ENCODE measurements around the gene KHDC4.

KHDC4 gene

GRCh38 chr1:155918660-155919059 lies 15.6 kb downstream of the KHDC4 start:
- Histone ChIP-seq H3K27ac (ENCODE audit: low read depth, low read length, severe bottlenecking) (no peak overlapping the region), H3K4me1 (ENCODE audit: control insufficient read depth, insufficient read depth, low read length, poor library complexity, severe bottlenecking) (no peaks in the 10 kb centered on the region), H3K4me3 (ENCODE audit: extremely low read depth, insufficient read depth, low read length, poor library complexity, severe bottlenecking) (no peak overlapping the region), H3K36me3 (ENCODE audit: control insufficient read depth, insufficient read depth, low read length) (peaks cover 99% of the 10 kb centered on the region), H3K9me3 (ENCODE audit: control insufficient read depth, low read length) (no peaks in the 10 kb centered on the region)
- 89 to 95% methylated on average over 3 of the region's 3 CpGs for whole genome bisulfite sequencing, 2 experiments (ENCODE audit: insufficient coverage in 2 of 2)

GRCh38 chr1:155913969-155914757 lies 20.1 kb downstream of the KHDC4 start:
- Histone ChIP-seq H3K9me3 (ENCODE audit: control insufficient read depth, low read length) (no peaks in the 10 kb centered on the region), H3K4me1 (ENCODE audit: control insufficient read depth, insufficient read depth, low read length, poor library complexity, severe bottlenecking) (peaks cover 5% of the 10 kb centered on the region), H3K36me3 (ENCODE audit: control insufficient read depth, insufficient read depth, low read length) (peaks cover 79% of the 10 kb centered on the region), H3K4me3 (ENCODE audit: extremely low read depth, insufficient read depth, low read length, poor library complexity, severe bottlenecking) (no peak overlapping the region), H3K27ac (ENCODE audit: low read depth, low read length, severe bottlenecking) (peak overlapping the region; percentile 50)
- 83% methylated on average over 1 of the region's 6 CpGs; no CpG with 5 or more reads in 1 of the 2 experiments for WGBS, 2 experiments (ENCODE audit: insufficient coverage in 2 of 2)

- H3K4me1 ChIP-seq (ENCODE audit: control insufficient read depth, insufficient read depth, low read length, poor library complexity, severe bottlenecking): peaks cover 5% of the 10 kb centered on the region
- WGBS, 2 experiments (ENCODE audit: insufficient coverage in 2 of 2): 95 to 97% methylated on average over 8 to 11 of the region's 11 CpGs
- H3K36me3 ChIP-seq (ENCODE audit: control insufficient read depth, insufficient read depth, low read length): peaks cover 78% of the 10 kb centered on the region
- H3K4me3 ChIP-seq (ENCODE audit: extremely low read depth, insufficient read depth, low read length, poor library complexity, severe bottlenecking): no peak overlapping the region
- no peaks in the 10 kb centered on the region for H3K9me3 ChIP-seq (ENCODE audit: control insufficient read depth, low read length)
- H3K27ac ChIP-seq (ENCODE audit: low read depth, low read length, severe bottlenecking): peak overlapping the region; percentile 44
These were observed 22.1 kb downstream of the KHDC4 start for GRCh38 chr1:155912056-155912536.

- Histone ChIP-seq H3K4me1 (ENCODE audit: control insufficient read depth, insufficient read depth, low read length, poor library complexity, severe bottlenecking) (peaks cover 5% of the 10 kb centered on the region), H3K9me3 (ENCODE audit: control insufficient read depth, low read length) (no peaks in the 10 kb centered on the region), H3K27ac (ENCODE audit: low read depth, low read length, severe bottlenecking) (peak within 1 kb of the TSS; percentile 44), H3K4me3 (ENCODE audit: extremely low read depth, insufficient read depth, low read length, poor library complexity, severe bottlenecking) (peak within 1 kb of the TSS; percentile 74), H3K36me3 (ENCODE audit: control insufficient read depth, insufficient read depth, low read length) (peaks cover 78% of the 10 kb centered on the region)
- 5 to 10% methylated on average over 17 to 21 of the region's 34 CpGs for WGBS, 2 experiments (ENCODE audit: insufficient coverage in 2 of 2)
These were observed 22.8 kb downstream of the KHDC4 start, which contains the start of gene RIT1 for GRCh38 chr1:155911156-155912055. Gene RIT1, minus strand, starts transcription at chr1:155911349. Its CDS starts 588 bp downstream, at chr1:155910761.

- Histone ChIP-seq H3K4me3 (ENCODE audit: extremely low read depth, insufficient read depth, low read length, poor library complexity, severe bottlenecking) (peak overlapping the region; percentile 74), H3K4me1 (ENCODE audit: control insufficient read depth, insufficient read depth, low read length, poor library complexity, severe bottlenecking) (peaks cover 5% of the 10 kb centered on the region), H3K36me3 (ENCODE audit: control insufficient read depth, insufficient read depth, low read length) (peaks cover 78% of the 10 kb centered on the region), H3K9me3 (ENCODE audit: control insufficient read depth, low read length) (no peaks in the 10 kb centered on the region), H3K27ac (ENCODE audit: low read depth, low read length, severe bottlenecking) (peak overlapping the region; percentile 44)
- 7 to 19% methylated on average over 3 to 4 of the region's 11 CpGs for WGBS, 2 experiments (ENCODE audit: insufficient coverage in 2 of 2)
These were observed 23.5 kb downstream of the KHDC4 start for GRCh38 chr1:155910621-155911121.

- H3K9me3 ChIP-seq (ENCODE audit: control insufficient read depth, low read length): no peaks in the 10 kb centered on the region
- peaks cover 78% of the 10 kb centered on the region for H3K36me3 ChIP-seq (ENCODE audit: control insufficient read depth, insufficient read depth, low read length)
- no CpG with 5 or more reads among the region's 4 CpGs for WGBS, 2 experiments (ENCODE audit: insufficient coverage in 2 of 2)
- H3K4me3 ChIP-seq (ENCODE audit: extremely low read depth, insufficient read depth, low read length, poor library complexity, severe bottlenecking): peak overlapping the region; percentile 74
- H3K27ac ChIP-seq (ENCODE audit: low read depth, low read length, severe bottlenecking): no peak overlapping the region
- peaks cover 5% of the 10 kb centered on the region for H3K4me1 ChIP-seq (ENCODE audit: control insufficient read depth, insufficient read depth, low read length, poor library complexity, severe bottlenecking)
These were observed 24.3 kb downstream of the KHDC4 start for GRCh38 chr1:155909894-155910293.

- H3K4me1 ChIP-seq (ENCODE audit: control insufficient read depth, insufficient read depth, low read length, poor library complexity, severe bottlenecking): no peaks in the 10 kb centered on the region
- WGBS, 2 experiments (ENCODE audit: insufficient coverage in 2 of 2): 90 to 95% methylated on average over 9 to 10 of the region's 12 CpGs
- H3K9me3 ChIP-seq (ENCODE audit: control insufficient read depth, low read length): no peaks in the 10 kb centered on the region
- H3K27ac ChIP-seq (ENCODE audit: low read depth, low read length, severe bottlenecking): no peak overlapping the region
- H3K36me3 ChIP-seq (ENCODE audit: control insufficient read depth, insufficient read depth, low read length): peaks cover 92% of the 10 kb centered on the region
- no peak overlapping the region for H3K4me3 ChIP-seq (ENCODE audit: extremely low read depth, insufficient read depth, low read length, poor library complexity, severe bottlenecking)
These were observed 30.0 kb downstream of the KHDC4 start for GRCh38 chr1:155904261-155904660.

- Histone ChIP-seq H3K27ac (ENCODE audit: low read depth, low read length, severe bottlenecking) (no peak overlapping the region), H3K4me1 (ENCODE audit: control insufficient read depth, insufficient read depth, low read length, poor library complexity, severe bottlenecking) (no peaks in the 10 kb centered on the region), H3K4me3 (ENCODE audit: extremely low read depth, insufficient read depth, low read length, poor library complexity, severe bottlenecking) (no peak overlapping the region), H3K9me3 (ENCODE audit: control insufficient read depth, low read length) (no peaks in the 10 kb centered on the region), H3K36me3 (ENCODE audit: control insufficient read depth, insufficient read depth, low read length) (peaks cover 89% of the 10 kb centered on the region)
- 92 to 100% methylated on average over 2 to 3 of the region's 4 CpGs for WGBS, 2 experiments (ENCODE audit: insufficient coverage in 2 of 2)
These were observed 34.1 kb downstream of the KHDC4 start for GRCh38 chr1:155900161-155900560.

- Histone ChIP-seq H3K4me3 (ENCODE audit: extremely low read depth, insufficient read depth, low read length, poor library complexity, severe bottlenecking) (no peak overlapping the region), H3K4me1 (ENCODE audit: control insufficient read depth, insufficient read depth, low read length, poor library complexity, severe bottlenecking) (no peaks in the 10 kb centered on the region), H3K9me3 (ENCODE audit: control insufficient read depth, low read length) (no peaks in the 10 kb centered on the region), H3K27ac (ENCODE audit: low read depth, low read length, severe bottlenecking) (no peak overlapping the region), H3K36me3 (ENCODE audit: control insufficient read depth, insufficient read depth, low read length) (peaks cover 84% of the 10 kb centered on the region)
- 90 to 100% methylated on average over 2 of the region's 2 CpGs for WGBS, 2 experiments (ENCODE audit: insufficient coverage in 2 of 2)
These were observed 34.5 kb downstream of the KHDC4 start for GRCh38 chr1:155899683-155900082.

GRCh38 chr1:155898888-155899287 lies 35.3 kb downstream of the KHDC4 start:
- no peaks in the 10 kb centered on the region for H3K4me1 ChIP-seq (ENCODE audit: control insufficient read depth, insufficient read depth, low read length, poor library complexity, severe bottlenecking)
- no peak overlapping the region for H3K4me3 ChIP-seq (ENCODE audit: extremely low read depth, insufficient read depth, low read length, poor library complexity, severe bottlenecking)
- H3K36me3 ChIP-seq (ENCODE audit: control insufficient read depth, insufficient read depth, low read length): peaks cover 76% of the 10 kb centered on the region
- H3K27ac ChIP-seq (ENCODE audit: low read depth, low read length, severe bottlenecking): no peak overlapping the region
- no peaks in the 10 kb centered on the region for H3K9me3 ChIP-seq (ENCODE audit: control insufficient read depth, low read length)
- 81 to 96% methylated on average over 2 of the region's 2 CpGs for WGBS, 2 experiments (ENCODE audit: insufficient coverage in 2 of 2)

Data from mesodermal cell (in vitro differentiated cells).